Astrocyte (in vitro differentiated cells and primary cell): ENCODE results near the gene NCKAP1.

ENCODE experiments used
- CTCF ChIP-seq: IDR thresholded peaks from 2 replicates; pipeline ENCODE4 v1.5.1; 2011; ENCODE audit warnings: low read depth, mild to moderate bottlenecking, inconsistent platforms, low read length, moderate library complexity; ENCODE audit not compliant: insufficient read depth
- EZH2 ChIP-seq: IDR thresholded peaks from 2 replicates; pipeline ENCODE4 v1.6.1; 2012; ENCODE audit warnings: mild to moderate bottlenecking, low read length, inconsistent platforms; ENCODE audit not compliant: insufficient read depth

- TF ChIP-seq CTCF (no peak), EZH2 (no peak)
These were observed 18.4 kb downstream of the NCKAP1 start for GRCh38 chr2:183019718-183020442.
